GM18505 (cell line): ENCODE data around the gene IFI16.
"Not testable (repeated sequence)": the region's sequence is repeated elsewhere in the genome, so short reads cannot be mapped to it uniquely, and the experiment has no call there.

Source experiments
- ATAC-seq: cut with Tn5 transposase; IDR thresholded peaks from one replicate; pipeline ENCODE4 v1.9.1; 2021; ENCODE audit not compliant: unreplicated experiment
- POLR2A ChIP-seq: IDR thresholded peaks from 4 replicates; pipeline ENCODE4 v1.6.1; 2011; ENCODE audit warnings: borderline replicate concordance; ENCODE audit not compliant: insufficient read depth, insufficient read length; ENCODE audit errors: extremely low read depth

IFI16 gene

GRCh38 chr1:159083013-159083412 lies 73.3 kb downstream of the IFI16 start:
- no peak for ATAC-seq
- no peak for TF ChIP-seq POLR2A

- no peak for ATAC-seq
- TF ChIP-seq POLR2A, result no peak
Measured at GRCh38 chr1:159084152-159084551, 74.4 kb downstream of the IFI16 start.

- no peak for TF ChIP-seq POLR2A
- ATAC-seq, result no peak
Measured at GRCh38 chr1:159084867-159085266, 75.2 kb downstream of the IFI16 start.

GRCh38 chr1:159088050-159088449 lies 78.3 kb downstream of the IFI16 start:
- no peak for TF ChIP-seq POLR2A
- no peak for ATAC-seq

GRCh38 chr1:159088546-159089183 lies 79.0 kb downstream of the IFI16 start:
- no peak for TF ChIP-seq POLR2A
- ATAC-seq, result no peak

GRCh38 chr1:159089184-159089791 lies 79.6 kb downstream of the IFI16 start:
- TF ChIP-seq POLR2A, result no peak
- ATAC-seq, result no peak

- TF ChIP-seq POLR2A, result no peak
- ATAC-seq, result no peak
Measured at GRCh38 chr1:159090286-159091179, 80.8 kb downstream of the IFI16 start.

GRCh38 chr1:159091180-159091560 lies 81.5 kb downstream of the IFI16 start:
- no peak for TF ChIP-seq POLR2A
- ATAC-seq, result no peak

- TF ChIP-seq POLR2A, result no peak
- no peak for ATAC-seq
Measured at GRCh38 chr1:159091607-159092031, 81.9 kb downstream of the IFI16 start.

- TF ChIP-seq POLR2A, result no peak
- no peak for ATAC-seq
Measured at GRCh38 chr1:159092036-159092760, 82.5 kb downstream of the IFI16 start.

GRCh38 chr1:159098596-159098995 lies 88.9 kb downstream of the IFI16 start:
- ATAC-seq, result no peak
- TF ChIP-seq POLR2A, result no peak

GRCh38 chr1:159100589-159100988 lies 90.9 kb downstream of the IFI16 start:
- TF ChIP-seq POLR2A, result no peak
- ATAC-seq, result no peak

GRCh38 chr1:159103021-159103420 lies 93.3 kb downstream of the IFI16 start:
- ATAC-seq, result not testable (repeated sequence)
